SU-DHL-6 (cell line): ENCODE measurements around the gene WWTR1.

ENCODE experiments used
- EZH2phosphoT487 ChIP-seq: fragments of 200-600 bp; sonication (generic), shearing (Covaris generic); conservative IDR thresholded peaks from 2 replicates; pipeline ENCODE4 v1.6.1; 2018; ENCODE audit warnings: mild to moderate bottlenecking, antibody characterized with exemption, low read length, moderate library complexity, mixed read lengths
- TF ChIP-seq, protein P1 (sequence below): fragments of 200-600 bp; sonication (generic); IDR thresholded peaks from one replicate; pipeline ENCODE4 v1.5.1; 2017; ENCODE audit warnings: antibody characterized with exemption, mild to moderate bottlenecking, low read length, moderate library complexity; ENCODE audit not compliant: insufficient read depth, poor library complexity, severe bottlenecking

DNA sequence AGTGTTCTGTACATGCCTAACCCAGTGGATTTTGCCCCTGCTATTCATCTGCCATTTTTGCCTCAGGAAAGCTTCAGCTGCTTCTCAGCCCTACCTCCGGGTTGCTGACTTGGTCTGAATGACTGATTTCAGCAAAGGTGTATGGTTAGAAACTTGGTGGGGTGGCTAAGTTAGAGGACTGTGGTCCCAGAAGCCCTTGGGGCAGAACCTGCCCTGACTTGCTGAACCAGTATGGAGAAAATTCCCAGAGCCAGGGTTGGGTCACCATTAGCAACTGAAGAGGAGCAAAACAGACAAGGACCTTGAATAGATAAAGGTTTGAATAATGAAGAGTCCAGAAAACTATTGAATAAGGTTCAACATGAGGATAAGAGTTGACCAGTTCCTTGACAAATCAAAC lies 6.1 kb upstream of the WWTR1 start:
- TF ChIP-seq, protein P1, sequence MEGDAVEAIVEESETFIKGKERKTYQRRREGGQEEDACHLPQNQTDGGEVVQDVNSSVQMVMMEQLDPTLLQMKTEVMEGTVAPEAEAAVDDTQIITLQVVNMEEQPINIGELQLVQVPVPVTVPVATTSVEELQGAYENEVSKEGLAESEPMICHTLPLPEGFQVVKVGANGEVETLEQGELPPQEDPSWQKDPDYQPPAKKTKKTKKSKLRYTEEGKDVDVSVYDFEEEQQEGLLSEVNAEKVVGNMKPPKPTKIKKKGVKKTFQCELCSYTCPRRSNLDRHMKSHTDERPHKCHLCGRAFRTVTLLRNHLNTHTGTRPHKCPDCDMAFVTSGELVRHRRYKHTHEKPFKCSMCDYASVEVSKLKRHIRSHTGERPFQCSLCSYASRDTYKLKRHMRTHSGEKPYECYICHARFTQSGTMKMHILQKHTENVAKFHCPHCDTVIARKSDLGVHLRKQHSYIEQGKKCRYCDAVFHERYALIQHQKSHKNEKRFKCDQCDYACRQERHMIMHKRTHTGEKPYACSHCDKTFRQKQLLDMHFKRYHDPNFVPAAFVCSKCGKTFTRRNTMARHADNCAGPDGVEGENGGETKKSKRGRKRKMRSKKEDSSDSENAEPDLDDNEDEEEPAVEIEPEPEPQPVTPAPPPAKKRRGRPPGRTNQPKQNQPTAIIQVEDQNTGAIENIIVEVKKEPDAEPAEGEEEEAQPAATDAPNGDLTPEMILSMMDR = no peak
- TF ChIP-seq EZH2phosphoT487 = no peak
